Loucy (cell line): Measurements from ENCODE around the gene LYVE1.

Experiments
- H2AFZ ChIP-seq: fragments of 200-600 bp; sonication (generic); 2 replicates; pipeline ENCODE4 v1.6.0; 2016; ENCODE audit warnings: antibody characterized with exemption, mild to moderate bottlenecking, low read length, moderate library complexity
- H3F3A ChIP-seq: fragments of 200-600 bp; 2 replicates; pipeline ENCODE4 v1.6.0; 2016; ENCODE audit warnings: antibody characterized with exemption, low read depth, mild to moderate bottlenecking
- H3K27me3 ChIP-seq: fragments of 200-600 bp; sonication (generic); 2 replicates; pipeline ENCODE4 v1.6.1; 2014; ENCODE audit warnings: low read length, mild to moderate bottlenecking; ENCODE audit not compliant: insufficient read depth, poor library complexity, severe bottlenecking
- H3K36me3 ChIP-seq: fragments of 200-600 bp; sonication (generic); 2 replicates; pipeline ENCODE4 v1.6.1; 2016; ENCODE audit warnings: low read length; ENCODE audit not compliant: insufficient read depth
- H3K4me1 ChIP-seq: fragments of 200-600 bp; sonication (generic); 2 replicates; pipeline ENCODE4 v1.5.1; 2014; ENCODE audit warnings: low read length, mild to moderate bottlenecking; ENCODE audit not compliant: insufficient read depth, poor library complexity, severe bottlenecking
- H3K4me2 ChIP-seq: fragments of 200-600 bp; sonication (generic); 2 replicates; pipeline ENCODE4 v1.6.0; 2014; ENCODE audit warnings: antibody characterized with exemption, low read length, low read depth, mild to moderate bottlenecking; ENCODE audit not compliant: poor library complexity, severe bottlenecking
- H3K4me3 ChIP-seq: fragments of 200-600 bp; sonication (generic); 2 replicates; pipeline ENCODE4 v1.5.1; 2014; ENCODE audit warnings: low read length, mild to moderate bottlenecking, mixed read lengths; ENCODE audit not compliant: poor library complexity, severe bottlenecking
- H3K79me2 ChIP-seq: fragments of 200-600 bp; sonication (generic); 2 replicates; pipeline ENCODE4 v1.6.1; 2014; ENCODE audit warnings: low read length; ENCODE audit not compliant: insufficient read depth
- H3K9ac ChIP-seq: fragments of 200-600 bp; sonication (generic); 2 replicates; pipeline ENCODE4 v1.6.0; 2014; ENCODE audit warnings: mild to moderate bottlenecking, low read depth, low read length, moderate library complexity; ENCODE audit not compliant: poor library complexity, severe bottlenecking
- H3K9me2 ChIP-seq: fragments of 200-600 bp; sonication (generic); replicated peaks from 2 replicates; pipeline ENCODE4 v1.6.1; 2016; ENCODE audit warnings: low read depth, low read length, mixed read lengths
- H3K9me3 ChIP-seq: fragments of 200-600 bp; sonication (generic); 2 replicates; pipeline ENCODE4 v1.6.1; 2014; ENCODE audit warnings: mild to moderate bottlenecking, antibody characterized with exemption, low read length, low read depth; ENCODE audit not compliant: insufficient read depth
- H4K20me1 ChIP-seq: fragments of 200-600 bp; sonication (generic); 2 replicates; pipeline ENCODE4 v1.6.0; 2014; ENCODE audit warnings: antibody characterized with exemption, low read length, mild to moderate bottlenecking; ENCODE audit not compliant: insufficient read depth, poor library complexity, severe bottlenecking
- CTCF ChIP-seq: fragments of 200-600 bp; sonication (generic); conservative IDR thresholded peaks from 2 replicates; pipeline ENCODE4 v1.5.1; 2014; ENCODE audit warnings: mild to moderate bottlenecking, antibody characterized with exemption, low read length
- EZH2phosphoT487 ChIP-seq: fragments of 200-600 bp; IDR thresholded peaks from 2 replicates; pipeline ENCODE4 v1.6.1; 2018; ENCODE audit warnings: antibody characterized with exemption, mild to moderate bottlenecking, moderate library complexity, borderline replicate concordance

LYVE1 gene

GRCh38 chr11:10539339-10539738 is 29.1 kb downstream of the LYVE1 start:
- peaks cover 26% of the 10 kb centered on the region for H3K4me1 ChIP-seq
- no peak overlapping the region for H2AFZ ChIP-seq
- H3K79me2 ChIP-seq: peaks cover 19% of the 10 kb centered on the region; the same call in 1 of the 2 replicates
- H4K20me1 ChIP-seq: peaks cover 6% of the 10 kb centered on the region
- peaks cover 3% of the 10 kb centered on the region; the same call in 1 of the 2 replicates for H3K9me3 ChIP-seq
- H3K27me3 ChIP-seq: no peaks in the 10 kb centered on the region
- no peak overlapping the region for H3K4me3 ChIP-seq
- no peak for TF ChIP-seq EZH2phosphoT487
- TF ChIP-seq CTCF: no peak
- H3K9me2 ChIP-seq: no peaks in the 10 kb centered on the region
- H3K36me3 ChIP-seq: no peaks in the 10 kb centered on the region
- H3F3A ChIP-seq: no peaks in the 10 kb centered on the region
- H3K4me2 ChIP-seq: no peak overlapping the region
- no peak overlapping the region for H3K9ac ChIP-seq

- H4K20me1 ChIP-seq: peaks cover 6% of the 10 kb centered on the region
- H3K9me2 ChIP-seq: no peaks in the 10 kb centered on the region
- no peak overlapping the region for H3K4me2 ChIP-seq
- no peak overlapping the region for H3K4me3 ChIP-seq
- H3K36me3 ChIP-seq: no peaks in the 10 kb centered on the region
- TF ChIP-seq EZH2phosphoT487: no peak
- TF ChIP-seq CTCF: no peak
- no peaks in the 10 kb centered on the region for H3F3A ChIP-seq
- no peak overlapping the region for H2AFZ ChIP-seq
- peaks cover 19% of the 10 kb centered on the region; the same call in 1 of the 2 replicates for H3K79me2 ChIP-seq
- no peaks in the 10 kb centered on the region; the same call in 1 of the 2 replicates for H3K9me3 ChIP-seq
- no peaks in the 10 kb centered on the region for H3K27me3 ChIP-seq
- no peak overlapping the region for H3K9ac ChIP-seq
- H3K4me1 ChIP-seq: peaks cover 26% of the 10 kb centered on the region
Measured at GRCh38 chr11:10538924-10539323, 29.5 kb downstream of the LYVE1 start.

GRCh38 chr11:10537600-10537999 is 30.9 kb downstream of the LYVE1 start:
- H3F3A ChIP-seq: no peaks in the 10 kb centered on the region
- no peak overlapping the region for H3K4me2 ChIP-seq
- no peak overlapping the region for H3K9ac ChIP-seq
- TF ChIP-seq CTCF: no peak
- no peaks in the 10 kb centered on the region for H3K9me3 ChIP-seq
- H3K36me3 ChIP-seq: no peaks in the 10 kb centered on the region
- H3K79me2 ChIP-seq: peaks cover 19% of the 10 kb centered on the region; the same call in 1 of the 2 replicates
- H3K4me1 ChIP-seq: peaks cover 26% of the 10 kb centered on the region
- H3K4me3 ChIP-seq: no peak overlapping the region
- no peaks in the 10 kb centered on the region for H3K9me2 ChIP-seq
- H3K27me3 ChIP-seq: no peaks in the 10 kb centered on the region
- H2AFZ ChIP-seq: no peak overlapping the region
- H4K20me1 ChIP-seq: peaks cover 6% of the 10 kb centered on the region
